NB4 (cell line): ENCODE data around the gene SREK1IP1.

Experiments
- DNase-seq: peaks from one replicate; pipeline ENCODE4 v3.0.0; 2010; ENCODE audit warnings: low read depth
- H3K4me3 ChIP-seq: one replicate; pipeline ENCODE4 v1.5.1; 2011; ENCODE audit warnings: mild to moderate bottlenecking, low read depth, low read length, moderate library complexity
- CTCF ChIP-seq: IDR thresholded peaks from one replicate; pipeline ENCODE4 v1.5.1; 2012; ENCODE audit warnings: low read depth, low read length
- MAX ChIP-seq: IDR thresholded peaks from 2 replicates; pipeline ENCODE4 v1.6.1; 2011; ENCODE audit warnings: low read depth, low read length
- MYC ChIP-seq: IDR thresholded peaks from 2 replicates; pipeline ENCODE4 v1.6.1; 2011; ENCODE audit warnings: low read depth, low read length
- POLR2A ChIP-seq: IDR thresholded peaks from 2 replicates; pipeline ENCODE4 v1.6.1; 2011; ENCODE audit warnings: mild to moderate bottlenecking; ENCODE audit not compliant: insufficient read length; ENCODE audit errors: extremely low read depth

Gene SREK1IP1

DNA sequence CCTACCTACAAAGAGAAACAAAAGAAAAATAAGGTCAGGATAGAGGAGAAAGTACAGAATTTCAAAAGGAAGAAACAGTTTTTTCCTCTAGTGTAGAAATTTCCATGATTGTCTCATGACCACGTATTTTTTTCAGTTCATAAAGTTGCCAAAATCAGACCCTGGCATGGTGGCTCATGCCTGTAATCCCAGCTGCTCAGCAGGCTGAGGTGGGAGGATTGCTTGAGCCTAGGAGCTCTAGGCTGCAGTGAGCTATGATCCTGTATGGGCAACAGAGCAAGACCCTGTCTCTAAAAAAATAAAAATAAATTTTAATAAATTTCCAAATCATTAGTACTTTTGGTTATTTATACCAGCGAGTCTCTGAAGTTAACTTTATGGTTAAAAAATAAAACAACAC, 38.0 kb upstream of the SREK1IP1 start:
- TF ChIP-seq CTCF (no peak), POLR2A (no peak), MYC (no peak), MAX (no peak)
- H3K4me3 ChIP-seq: no peak overlapping the region
- no peak for DNase-seq

DNA sequence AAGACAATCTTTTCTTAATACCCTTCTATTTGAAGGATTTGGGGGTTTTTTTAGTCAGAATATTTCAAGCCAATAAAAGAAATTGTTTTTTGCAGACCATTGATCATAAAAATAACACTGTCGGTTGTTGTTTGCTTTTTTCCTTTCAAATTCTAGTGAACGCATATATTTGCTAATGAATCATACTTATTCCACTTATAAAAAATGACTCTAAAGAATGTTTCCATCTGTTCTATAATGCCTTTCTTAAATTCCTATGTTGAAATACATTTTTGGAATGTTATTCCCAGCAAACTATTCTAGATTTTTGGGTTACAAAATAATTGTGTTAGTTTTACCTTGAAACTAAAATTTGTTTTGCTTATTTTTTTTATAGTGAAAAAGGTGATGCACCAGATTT, 32.4 kb upstream of the SREK1IP1 start:
- DNase-seq: no peak
- TF ChIP-seq MYC (no peak), POLR2A (no peak), MAX (no peak), CTCF (no peak)
- H3K4me3 ChIP-seq: no peak overlapping the region

- TF ChIP-seq MYC (no peak), POLR2A (no peak), CTCF (no peak), MAX (no peak)
- no peak for DNase-seq
- H3K4me3 ChIP-seq: no peak overlapping the region
Observed at GRCh38 chr5:64796301-64796700, 27.8 kb upstream of the SREK1IP1 start.

GRCh38 chr5:64794053-64794770, 25.7 kb upstream of the SREK1IP1 start:
- no peak for DNase-seq
- H3K4me3 ChIP-seq: no peak overlapping the region

DNA sequence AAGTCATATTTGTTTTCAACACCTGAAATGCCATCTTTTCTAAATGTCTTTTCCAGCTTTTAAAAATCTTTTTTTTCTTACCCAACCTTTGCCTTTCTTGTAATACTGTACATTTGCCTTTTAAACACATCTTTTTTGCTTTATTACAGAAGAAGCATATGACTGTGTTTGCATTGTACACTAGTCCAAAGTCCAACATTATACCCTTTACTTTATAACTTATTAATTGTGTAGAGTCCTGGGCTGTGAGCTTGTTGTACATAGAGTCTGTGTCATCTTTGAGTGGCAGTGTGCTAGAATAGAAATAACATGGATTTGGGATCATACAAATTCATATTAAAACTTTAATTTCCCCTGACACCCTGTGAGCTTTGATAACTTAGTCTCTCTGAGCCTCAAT, 24.0 kb upstream of the SREK1IP1 start:
- no peak for TF ChIP-seq POLR2A
- TF ChIP-seq MAX: no peak
- TF ChIP-seq CTCF: no peak
- TF ChIP-seq MYC: no peak
- H3K4me3 ChIP-seq: no peak overlapping the region
- DNase-seq: no peak

More at GRCh38 chr5:64794053-64794770, 25.7 kb upstream of the SREK1IP1 start:
- TF ChIP-seq POLR2A (no peak), MAX (no peak), MYC (no peak), CTCF (no peak)

DNA sequence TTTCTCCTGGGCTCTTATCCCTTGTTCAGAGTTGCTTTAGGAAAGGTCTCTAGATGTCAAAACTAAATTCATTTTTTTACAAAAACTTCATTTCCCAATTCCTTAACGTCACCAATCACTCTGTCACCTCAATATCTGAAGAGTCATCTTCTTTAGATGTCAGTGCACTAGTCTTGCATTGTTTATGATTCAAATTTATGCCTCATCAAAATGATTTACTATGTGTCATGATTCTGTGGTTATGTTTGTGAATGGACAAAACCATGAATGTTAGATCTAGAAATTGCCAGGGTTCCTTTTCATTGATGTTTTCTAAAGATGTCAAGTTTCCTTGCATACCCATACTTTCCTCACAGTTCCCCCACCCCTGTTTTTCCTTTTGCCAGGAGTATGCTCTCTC, 21.7 kb upstream of the SREK1IP1 start:
- TF ChIP-seq POLR2A (no peak), CTCF (no peak), MAX (no peak), MYC (no peak)
- no peak overlapping the region for H3K4me3 ChIP-seq
- DNase-seq: no peak
